Measurements from ENCODE around the gene SERPINA12.

- no peak for TF ChIP-seq CTCF (IDR thresholded peaks at IDR 0.05)
- no peak for TF ChIP-seq POLR2A (IDR thresholded peaks at IDR 0.05)
These were observed 11.1 kb downstream of the SERPINA12 start for GRCh38 chr14:94498215-94498614.

Measured in right lobe of liver (tissue), 4 donors.